GM12878 (cell line): ENCODE measurements around the gene LRCH3. TPM values are rescaled to one million over a fixed set of nuclear protein-coding genes. Genes with fewer than 3 reads are reported as not detected.

Experiments
- ATAC-seq: fragments of 200-7000 bp; cut with Tn5 transposase; 3 replicates; pipeline ENCODE4 v1.9.1; 2020; ENCODE audit warnings: mild to moderate bottlenecking, moderate library complexity
- BruUV-seq: library from RNA; stranded (reverse); fragments of 400-500 nt; replicated peaks from 2 replicates; lab custom pipeline; 2021; lab: Mats Ljungman, UMichigan
- CTCF ChIA-PET: fragments of 300-600 bp; sonication (Branson Sonifier 250); formaldehyde crosslinking; extraction: SDS; loops from one replicate; lab custom pipeline; 2021; ENCODE audit warnings: inconsistent platforms; lab: Yijun Ruan, JAX
- POLR2A ChIA-PET: fragments of 350-600 bp; formaldehyde crosslinking; extraction: SDS; loops from one replicate; lab custom pipeline; 2021; ENCODE audit warnings: inconsistent platforms; lab: Charles Lee
- RAD21 ChIA-PET: fragments of 300-600 bp; sonication (Branson Sonifier 250); formaldehyde crosslinking; loops from one replicate; lab custom pipeline; 2023; ENCODE audit warnings: antibody characterized with exemption; ENCODE audit not compliant: unreplicated experiment; lab: Charles Lee
- SMC1A ChIA-PET: fragments of 300-600 bp; sonication (Branson Sonifier 250); formaldehyde crosslinking; loops from one replicate; lab custom pipeline; 2023; ENCODE audit not compliant: unreplicated experiment, uncharacterized antibody; lab: Charles Lee
- DNase-seq: peaks from one replicate; pipeline ENCODE4 v3.0.0-alpha.2; 2011; ENCODE audit warnings: low read depth, low spot score
- FAIRE-seq: peaks from 3 replicates; lab custom pipeline; 2011; peaks lifted over from hg19 to GRCh38; lab: Jason Lieb, UNC
- H2AFZ ChIP-seq: 2 replicates; pipeline ENCODE4 v1.6.0; 2011; ENCODE audit warnings: low read depth, low read length, control low read depth; ENCODE audit not compliant: control insufficient read depth
- H3K27ac ChIP-seq: 2 replicates; pipeline ENCODE4 v1.5.1; 2011; ENCODE audit warnings: control low read depth; ENCODE audit not compliant: control insufficient read depth, insufficient read depth
- H3K27me3 ChIP-seq, 2 experiments: replicated peaks in 1 of 2; 2 replicates each; pipeline versions ENCODE4 v1.6.0 to v1.6.1; 2011; ENCODE audit warnings: low read length in 1 of 2; ENCODE audit not compliant: control insufficient read depth in 2 of 2, insufficient read depth in 2 of 2
- H3K36me3 ChIP-seq, 2 experiments: 2 replicates each; pipeline ENCODE4 v1.5.1; 2011; ENCODE audit warnings: low read length in 1 of 2; ENCODE audit not compliant: control insufficient read depth in 2 of 2, insufficient read depth in 2 of 2
- H3K4me1 ChIP-seq: 2 replicates; pipeline ENCODE4 v1.6.1; 2011; ENCODE audit warnings: mild to moderate bottlenecking, low read length, moderate library complexity, mixed read lengths; ENCODE audit not compliant: control insufficient read depth, insufficient read depth
- H3K4me2 ChIP-seq: 2 replicates; pipeline ENCODE4 v1.6.0; 2011; ENCODE audit warnings: control low read depth; ENCODE audit not compliant: control insufficient read depth, insufficient read depth
- H3K4me3 ChIP-seq: fragments of 200-600 bp; sonication (generic); 2 replicates; pipeline ENCODE4 v1.5.1; 2016
- H3K79me2 ChIP-seq: 2 replicates; pipeline ENCODE4 v1.6.0; 2011; ENCODE audit warnings: low read length; ENCODE audit not compliant: control insufficient read depth, insufficient read depth
- H3K9ac ChIP-seq: 2 replicates; pipeline ENCODE4 v1.8.0; 2011; ENCODE audit warnings: low read length, control low read depth, mixed read lengths; ENCODE audit not compliant: control insufficient read depth, insufficient read depth
- H3K9me3 ChIP-seq: replicated peaks from 3 replicates; pipeline ENCODE4 v1.5.1; 2011; ENCODE audit warnings: mild to moderate bottlenecking, low read length; ENCODE audit not compliant: control insufficient read depth, insufficient read depth
- H4K20me1 ChIP-seq: 2 replicates; pipeline ENCODE4 v1.6.0; 2011; ENCODE audit not compliant: control insufficient read depth, insufficient read depth
- E2F8 ChIP-seq: fragments of 450-650 bp; IDR thresholded peaks from 2 replicates; pipeline ENCODE4 v1.6.1; 2018; ENCODE audit warnings: mild to moderate bottlenecking, low read depth, moderate library complexity; ENCODE audit not compliant: partially characterized antibody
- MEF2A ChIP-seq: IDR thresholded peaks from 2 replicates; pipeline ENCODE4 v1.6.1; 2011; ENCODE audit warnings: low read depth, mild to moderate bottlenecking, low read length, moderate library complexity; ENCODE audit not compliant: insufficient read depth
- NFIC ChIP-seq: IDR thresholded peaks from 2 replicates; pipeline ENCODE4 v1.6.1; 2012; ENCODE audit warnings: low read depth, mild to moderate bottlenecking, inconsistent platforms, low read length, moderate library complexity
- RB1 ChIP-seq: fragments of 450-650 bp; formaldehyde crosslinking; IDR thresholded peaks from 2 replicates; pipeline ENCODE4 v1.6.1; 2017; ENCODE audit warnings: mild to moderate bottlenecking, borderline replicate concordance
- RUNX3 ChIP-seq: IDR thresholded peaks from 2 replicates; pipeline ENCODE4 v1.6.1; 2012; ENCODE audit warnings: low read length, inconsistent platforms
- WGBS: methylation state at CpG from one replicate; pipeline ENCODE4 v1.1.6; 2016; ENCODE audit warnings: low lambda C conversion rate; ENCODE audit not compliant: insufficient replicate concordance, insufficient coverage; ENCODE audit errors: missing lambda C conversion rate; 5-methylcytosine and 5-hydroxymethylcytosine counted together
- in situ Hi-C: fragments of 300-500 bp; cut with MboI; formaldehyde crosslinking; loops from 9 replicates; pipeline ENCODE4 v1.14.3; 2018; ENCODE audit warnings: mixed read lengths
- intact Hi-C: fragments of 100-400 bp; cut with micrococcal nuclease; formaldehyde crosslinking; loops from one replicate; pipeline ENCODE4 v1.14.2; 2022; ENCODE audit not compliant: unreplicated experiment
- polyA plus RNA-seq, 11 experiments: library from polyadenylated mRNA; depleted of rRNA in 4 of 11; unstranded in 6 of 11; stranded (reverse) in 5 of 11; fragments of >200 nt; fragmentation: Nextera tagmentation in 4 of 11; fragmentation: Illumina TruSeq in 1 of 11; extraction: Ambion mirVana in 4 of 11; extraction: Trizol in 1 of 11; gene quantifications; 1 replicate in 1 of 11; 2 replicates in 10 of 11; pipeline versions ENCODE4 v1.2.1 to v1.2.3, GENCODE V29; 2011 to 2016; ENCODE audit warnings: inconsistent platforms in 2 of 11, missing spikeins in 2 of 11, low read depth in 1 of 11
- total RNA-seq, 4 experiments: library from RNA; depleted of rRNA in 3 of 4; stranded (reverse); fragments of >200 nt in 3 of 4; fragmentation: Illumina TruSeq in 1 of 4; extraction: Trizol in 1 of 4; gene quantifications; 2 replicates each; pipeline versions ENCODE4 v1.2.1 to v1.2.3, GENCODE V29; 2013 to 2021

LRCH3 gene
- total and polyA plus RNA-seq, 10 of the 15 experiments (the other 5 are each of a cell fraction or from before 2014, with no cell fraction given): 3.9 to 136 (median 40.6) TPM

GRCh38 chr3:197830308-197830966 lies 39.4 kb downstream of the LRCH3 start:
- POLR2A ChIA-PET: no interaction called here
- no peak overlapping the region for H3K27ac ChIP-seq
- RAD21 ChIA-PET: interaction anchor here (1.2 kb wide), 1 partner anchor 9 kb away, joined by 3 read pairs; no protein-coding TSS in a partner anchor
- H4K20me1 ChIP-seq: no peaks in the 10 kb centered on the region
- SMC1A ChIA-PET: no interaction called here
- TF ChIP-seq E2F8: no peak
- TF ChIP-seq RUNX3: no peak
- no peak for TF ChIP-seq RB1
- no peak for TF ChIP-seq MEF2A
- TF ChIP-seq NFIC: no peak
- no peak for FAIRE-seq
- H3K27me3 ChIP-seq: no peaks in the 10 kb centered on the region
- H3K4me2 ChIP-seq: no peak overlapping the region
- H3K9ac ChIP-seq: no peak overlapping the region
- in situ Hi-C loops: no loop called here
- intact Hi-C loops: no loop called here
- peaks cover 1 to 29% of the 10 kb centered on the region in 2 experiments; a peak in 3 of 4 replicates for H3K36me3 ChIP-seq
- 82% methylated on average over 6 of the region's 6 CpGs for WGBS
- ATAC-seq: no peak
- no peaks in the 10 kb centered on the region for H3K9me3 ChIP-seq
- H3K4me1 ChIP-seq: peaks cover 10% of the 10 kb centered on the region
- no TSS peak for BruUV-seq
- CTCF ChIA-PET: interaction anchor here (1.4 kb wide), 1 partner anchor 10 kb away, joined by 3 read pairs; no protein-coding TSS in a partner anchor
- no peak for DNase-seq
- no peak overlapping the region for H3K4me3 ChIP-seq
- H2AFZ ChIP-seq: no peak overlapping the region
- H3K79me2 ChIP-seq: no peaks in the 10 kb centered on the region
